EL (cell line): ENCODE data around the gene GFRA4.

ENCODE experiments used
- DNase-seq: peaks from one replicate; pipeline ENCODE4 v3.0.0-alpha.2; 2016

Gene GFRA4

DNA sequence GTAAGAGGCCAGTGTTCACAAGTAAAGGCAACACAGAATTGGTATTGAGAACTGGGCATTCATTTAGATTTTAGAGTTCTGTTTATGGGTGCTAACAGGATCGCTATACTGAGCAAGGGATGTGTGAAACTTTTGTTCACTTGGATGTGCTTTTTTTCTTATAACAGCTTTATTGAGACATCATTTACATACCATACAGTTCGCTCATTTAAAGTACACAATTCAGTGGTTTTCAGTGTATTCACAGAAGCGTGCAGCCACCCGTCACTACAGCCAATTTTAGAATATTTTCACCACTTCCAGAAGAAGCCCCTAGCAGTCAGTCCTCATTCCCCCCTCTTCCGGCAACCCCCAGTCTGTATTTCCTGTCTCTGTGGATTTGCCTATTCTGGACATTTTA is 48.7 kb downstream of the GFRA4 start:
- no peak for DNase-seq

DNA sequence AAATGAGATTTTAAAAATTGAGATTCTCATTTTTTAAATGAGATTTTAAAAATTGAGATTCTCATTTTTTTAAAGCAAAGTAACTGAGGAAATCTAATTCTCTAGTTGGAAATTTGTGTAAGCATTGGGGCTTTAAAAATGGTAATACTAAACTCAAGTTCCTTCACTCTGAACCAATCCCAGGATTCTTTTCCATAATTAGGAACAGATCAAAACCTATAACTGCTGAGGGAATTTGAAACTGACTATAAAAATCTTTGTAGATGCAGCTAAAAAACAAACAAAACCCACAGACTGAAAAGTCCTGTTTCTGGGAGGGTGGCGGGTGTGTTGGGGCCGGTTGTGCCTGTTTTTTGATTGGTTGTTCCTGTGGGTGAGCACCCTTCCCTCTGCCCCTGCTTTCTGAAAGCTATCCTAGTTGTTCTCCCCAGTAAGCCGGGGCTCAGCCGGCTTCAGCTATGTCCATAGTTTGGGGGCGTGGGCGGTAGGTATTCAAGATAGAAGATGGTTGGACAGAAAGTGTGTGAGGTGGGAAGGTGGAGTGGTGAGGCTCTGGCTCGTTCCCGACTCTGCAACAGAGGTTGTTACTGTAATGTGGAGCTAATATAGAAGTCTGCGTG is 49.3 kb downstream of the GFRA4 start:
- DNase-seq = peak; percentile 8

DNA sequence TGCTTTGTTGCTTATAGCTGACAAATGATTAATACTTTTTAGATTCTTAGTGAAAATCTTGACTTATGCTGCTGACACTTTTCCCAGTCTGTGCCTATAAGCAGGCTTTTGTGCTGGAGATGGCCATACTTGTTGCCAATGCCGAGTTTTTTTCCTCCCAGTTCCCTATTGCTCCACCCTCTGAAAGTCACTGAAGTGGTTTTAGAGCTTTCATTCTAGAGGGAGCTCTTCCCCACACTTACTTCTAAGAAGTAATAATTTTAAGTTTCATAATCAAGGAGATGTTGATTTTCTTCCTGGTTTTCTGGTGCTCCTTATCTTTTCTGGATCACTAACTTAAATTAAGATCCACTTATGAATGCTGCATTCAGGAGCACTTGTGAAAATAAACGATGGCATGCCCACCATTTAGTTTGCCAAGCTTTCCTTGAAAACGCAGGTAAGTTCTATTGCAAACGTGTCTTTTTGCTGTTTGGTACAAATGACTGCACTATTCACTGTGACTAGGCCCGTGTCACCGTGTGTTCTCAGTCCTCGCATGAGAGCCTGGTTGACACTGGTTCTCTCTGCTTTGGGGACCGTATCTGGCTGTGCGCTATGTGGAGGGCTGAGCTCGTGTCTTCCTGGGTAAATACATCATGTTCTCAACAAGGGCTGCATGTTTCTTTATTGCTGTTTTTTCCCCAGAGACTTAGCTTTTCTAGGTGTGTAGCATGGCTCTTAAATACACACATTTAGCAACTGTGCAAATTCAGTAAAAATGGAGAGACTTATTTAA is 50.2 kb downstream of the GFRA4 start:
- no peak for DNase-seq

DNA sequence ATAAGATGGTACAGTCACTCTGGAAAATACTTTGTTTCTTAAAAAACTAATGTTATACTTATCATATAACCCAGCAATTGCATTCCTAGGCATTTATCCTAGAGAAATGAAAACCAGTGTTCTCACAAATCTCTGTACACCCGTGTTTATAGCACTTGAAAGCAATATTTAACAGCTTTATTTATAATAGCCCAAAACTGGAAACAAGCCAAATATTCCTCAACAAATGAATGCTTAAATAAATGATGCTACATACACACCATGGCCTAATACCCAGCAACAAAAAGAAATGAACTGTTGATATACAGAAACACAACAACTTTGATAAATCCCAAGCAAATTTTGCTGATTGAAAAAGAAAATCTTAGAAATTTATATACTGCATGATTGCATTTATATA is 51.3 kb downstream of the GFRA4 start:
- DNase-seq = no peak
